HG03064 (cell line): Measurements from ENCODE around the gene SEMG2.

ENCODE experiments used
- ATAC-seq: cut with Tn5 transposase; IDR thresholded peaks from one replicate; pipeline ENCODE4 v1.9.1; 2021; ENCODE audit warnings: low read depth; ENCODE audit not compliant: unreplicated experiment

Gene SEMG2

GRCh38 chr20:45226287-45226686, 5.1 kb downstream of the SEMG2 start:
- ATAC-seq: no peak

- no peak for ATAC-seq
These were observed 8.3 kb downstream of the SEMG2 start for GRCh38 chr20:45229264-45230056.

- ATAC-seq: no peak
These were observed 9.5 kb downstream of the SEMG2 start for GRCh38 chr20:45230631-45231030.

GRCh38 chr20:45235995-45236394, 14.8 kb downstream of the SEMG2 start:
- no peak for ATAC-seq

- no peak for ATAC-seq
These were observed 17.0 kb downstream of the SEMG2 start for GRCh38 chr20:45238139-45238538.

GRCh38 chr20:45246109-45246508, 24.9 kb downstream of the SEMG2 start:
- no peak for ATAC-seq

- no peak for ATAC-seq
These were observed 26.7 kb downstream of the SEMG2 start for GRCh38 chr20:45247865-45248264.

GRCh38 chr20:45248609-45249008, 27.4 kb downstream of the SEMG2 start:
- no peak for ATAC-seq

- ATAC-seq: no peak
These were observed 30.8 kb downstream of the SEMG2 start for GRCh38 chr20:45251884-45252560.

- no peak for ATAC-seq
These were observed 32.1 kb downstream of the SEMG2 start for GRCh38 chr20:45253261-45253660.

GRCh38 chr20:45254383-45255262, 33.5 kb downstream of the SEMG2 start, which contains the start of gene SLPI:
TSS of gene SLPI (minus strand) at chr20:45254564. CDS start at chr20:45254543, 21 bp downstream.
- ATAC-seq: no peak

GRCh38 chr20:45257161-45257560, 36.0 kb downstream of the SEMG2 start:
- no peak for ATAC-seq

- ATAC-seq: no peak
These were observed 36.5 kb downstream of the SEMG2 start for GRCh38 chr20:45257711-45258110.

- no peak for ATAC-seq
These were observed 37.1 kb downstream of the SEMG2 start for GRCh38 chr20:45258259-45258658.

- ATAC-seq: no peak
These were observed 37.5 kb downstream of the SEMG2 start for GRCh38 chr20:45258664-45259063.

GRCh38 chr20:45263556-45264266, 42.5 kb downstream of the SEMG2 start:
- ATAC-seq: no peak

- no peak for ATAC-seq
These were observed 45.8 kb downstream of the SEMG2 start for GRCh38 chr20:45266977-45267376.

GRCh38 chr20:45268531-45268930, 47.4 kb downstream of the SEMG2 start:
- ATAC-seq: no peak

- ATAC-seq: no peak
These were observed 47.9 kb downstream of the SEMG2 start for GRCh38 chr20:45269056-45269455.

- no peak for ATAC-seq
These were observed 48.6 kb downstream of the SEMG2 start for GRCh38 chr20:45269754-45270270.
